GM12878 (cell line): ENCODE data around the gene INTS6. TPM values are rescaled to one million over a fixed set of nuclear protein-coding genes. Genes with fewer than 3 reads are reported as not detected.

ENCODE experiments used
- CBX5 ChIP-seq: sonication (generic); IDR thresholded peaks from 2 replicates; pipeline ENCODE4 v1.6.1; 2016; ENCODE audit warnings: low read depth, moderate library complexity, mild to moderate bottlenecking, inconsistent platforms
- EED ChIP-seq: sonication (generic); IDR thresholded peaks from 2 replicates; pipeline ENCODE4 v1.6.1; 2016; ENCODE audit warnings: antibody characterized with exemption, low read depth
- FOS ChIP-seq: IDR thresholded peaks from 3 replicates; pipeline ENCODE4 v1.6.1; 2011; ENCODE audit warnings: borderline replicate concordance; ENCODE audit not compliant: insufficient read length; ENCODE audit errors: extremely low read depth
- NFIC ChIP-seq: IDR thresholded peaks from 2 replicates; pipeline ENCODE4 v1.6.1; 2012; ENCODE audit warnings: low read depth, mild to moderate bottlenecking, inconsistent platforms, low read length, moderate library complexity
- NR2C2 ChIP-seq: IDR thresholded peaks from 2 replicates; pipeline ENCODE4 v1.6.1; 2011; ENCODE audit warnings: borderline replicate concordance, low read depth; ENCODE audit not compliant: control insufficient read depth, insufficient read length
- PML ChIP-seq: IDR thresholded peaks from 2 replicates; pipeline ENCODE4 v1.6.1; 2012; ENCODE audit warnings: low read length, inconsistent platforms
- RELA ChIP-seq: fragments of 450-650 bp; IDR thresholded peaks from 2 replicates; pipeline ENCODE4 v1.8.0; 2014; ENCODE audit warnings: borderline replicate concordance; ENCODE audit not compliant: partially characterized antibody
- SMARCA5 ChIP-seq: fragments of 450-650 bp; IDR thresholded peaks from 2 replicates; pipeline ENCODE4 v1.6.1; 2017; ENCODE audit warnings: mild to moderate bottlenecking
- SPI1 ChIP-seq: IDR thresholded peaks from 2 replicates; pipeline ENCODE4 v1.6.1; 2011; ENCODE audit warnings: low read depth, mild to moderate bottlenecking, low read length, moderate library complexity, borderline replicate concordance; ENCODE audit not compliant: insufficient read depth
- TCF12 ChIP-seq: IDR thresholded peaks from 2 replicates; pipeline ENCODE4 v1.6.1; 2011; ENCODE audit warnings: low read depth, mild to moderate bottlenecking, low read length
- WRNIP1 ChIP-seq: IDR thresholded peaks from 2 replicates; pipeline ENCODE4 v1.6.1; 2011; ENCODE audit warnings: low read depth, low read length, improper control_type of control experiment, borderline replicate concordance
- ZNF217 ChIP-seq: fragments of 450-650 bp; IDR thresholded peaks from 2 replicates; pipeline ENCODE4 v1.6.1; 2017; ENCODE audit warnings: antibody characterized with exemption, mild to moderate bottlenecking
- ZNF24 ChIP-seq: fragments of 450-650 bp; IDR thresholded peaks from 2 replicates; pipeline ENCODE4 v1.6.1; 2017; ENCODE audit warnings: antibody characterized with exemption, mild to moderate bottlenecking
- ZNF622 ChIP-seq: fragments of 450-650 bp; IDR thresholded peaks from 2 replicates; pipeline ENCODE4 v1.6.1; 2017; ENCODE audit warnings: mild to moderate bottlenecking, inconsistent platforms
- polyA plus RNA-seq, 11 experiments: library from polyadenylated mRNA; depleted of rRNA in 4 of 11; unstranded in 6 of 11; stranded (reverse) in 5 of 11; fragments of >200 nt; fragmentation: Nextera tagmentation in 4 of 11; fragmentation: Illumina TruSeq in 1 of 11; extraction: Ambion mirVana in 4 of 11; extraction: Trizol in 1 of 11; gene quantifications; 1 replicate in 1 of 11; 2 replicates in 10 of 11; pipeline versions ENCODE4 v1.2.1 to v1.2.3, GENCODE V29; 2011 to 2016; ENCODE audit warnings: inconsistent platforms in 2 of 11, missing spikeins in 2 of 11, low read depth in 1 of 11
- total RNA-seq, 4 experiments: library from RNA; depleted of rRNA in 3 of 4; stranded (reverse); fragments of >200 nt in 3 of 4; fragmentation: Illumina TruSeq in 1 of 4; extraction: Trizol in 1 of 4; gene quantifications; 2 replicates each; pipeline versions ENCODE4 v1.2.1 to v1.2.3, GENCODE V29; 2013 to 2021
- TF ChIP-seq, protein P1 (sequence below): IDR thresholded peaks from 2 replicates; pipeline ENCODE4 v1.6.1; 2011; ENCODE audit warnings: low read depth, mild to moderate bottlenecking, low read length, moderate library complexity, borderline replicate concordance; ENCODE audit errors: extremely low read depth
- TF ChIP-seq, protein P2 (sequence below): fragments of 450-650 bp; formaldehyde crosslinking; IDR thresholded peaks from 2 replicates; pipeline ENCODE4 v1.4.0; 2022; ENCODE audit warnings: mild to moderate bottlenecking, moderate library complexity
- TF ChIP-seq, protein P3 (sequence below): fragments of 450-650 bp; IDR thresholded peaks from 2 replicates; pipeline ENCODE4 v1.6.1; 2016; ENCODE audit warnings: mild to moderate bottlenecking
- TF ChIP-seq, protein P4 (sequence below): IDR thresholded peaks from 2 replicates; pipeline ENCODE4 v1.6.1; 2011; ENCODE audit warnings: borderline replicate concordance, low read depth, mild to moderate bottlenecking, moderate library complexity, low read length; ENCODE audit not compliant: insufficient read depth, poor library complexity, severe bottlenecking

Gene INTS6
- total and polyA plus RNA-seq, 10 of the 15 experiments (the other 5 are each of a cell fraction or from before 2014, with no cell fraction given) = 7.2 to 57.7 (median 30.9) TPM

DNA sequence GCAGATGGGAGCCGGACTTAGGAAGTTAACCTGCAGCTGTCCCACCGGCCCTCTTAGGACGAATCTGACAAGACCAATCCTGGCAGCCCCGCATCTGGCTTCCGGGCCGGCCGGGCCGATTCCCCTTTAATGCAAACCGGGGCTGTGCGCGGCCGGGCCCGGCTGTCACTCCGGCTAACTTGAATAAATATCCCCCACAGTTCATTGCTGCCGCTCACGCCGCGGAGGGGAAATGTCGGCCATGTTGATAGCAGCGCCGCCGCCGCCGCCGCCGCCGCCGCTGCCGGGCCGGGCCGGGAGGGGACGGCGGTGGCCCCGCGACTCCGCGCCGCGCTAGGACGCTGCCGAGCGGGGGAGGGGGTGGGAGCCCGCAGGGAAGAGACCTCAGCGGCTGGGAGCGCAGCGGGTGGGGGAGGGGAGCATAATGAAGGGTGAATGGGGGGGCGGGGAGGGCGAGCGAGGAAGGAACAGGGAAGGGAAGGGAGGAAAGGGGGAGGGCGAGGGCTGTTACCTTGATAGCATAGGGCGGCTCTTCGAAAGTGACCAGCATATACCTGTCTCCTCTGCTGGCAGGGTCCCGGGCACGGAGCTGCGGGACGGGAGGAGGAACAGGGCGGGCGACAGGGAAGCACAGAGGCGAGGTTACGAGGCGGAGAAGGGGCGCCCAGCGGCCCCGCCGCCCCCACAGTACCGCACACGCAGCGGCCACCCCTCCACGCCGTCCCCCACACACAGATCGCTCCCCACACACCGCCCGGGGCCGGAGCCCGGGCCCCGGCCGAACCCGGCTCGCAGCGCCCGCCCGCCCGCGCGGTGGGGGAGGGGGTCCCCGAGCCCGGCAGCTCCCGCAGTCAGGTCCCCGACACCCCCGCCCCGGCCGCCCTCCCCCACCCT, 1.1 kb downstream of the INTS6 start (continued):
- TF ChIP-seq CBX5 = no peak
- no peak for TF ChIP-seq SPI1
- no peak for TF ChIP-seq WRNIP1
- TF ChIP-seq NFIC = no peak
- TF ChIP-seq FOS = no peak
- no peak for TF ChIP-seq NR2C2
- TF ChIP-seq, protein P1, sequence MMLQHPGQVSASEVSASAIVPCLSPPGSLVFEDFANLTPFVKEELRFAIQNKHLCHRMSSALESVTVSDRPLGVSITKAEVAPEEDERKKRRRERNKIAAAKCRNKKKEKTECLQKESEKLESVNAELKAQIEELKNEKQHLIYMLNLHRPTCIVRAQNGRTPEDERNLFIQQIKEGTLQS = no peak
- TF ChIP-seq PML = no peak
- TF ChIP-seq, protein P2, sequence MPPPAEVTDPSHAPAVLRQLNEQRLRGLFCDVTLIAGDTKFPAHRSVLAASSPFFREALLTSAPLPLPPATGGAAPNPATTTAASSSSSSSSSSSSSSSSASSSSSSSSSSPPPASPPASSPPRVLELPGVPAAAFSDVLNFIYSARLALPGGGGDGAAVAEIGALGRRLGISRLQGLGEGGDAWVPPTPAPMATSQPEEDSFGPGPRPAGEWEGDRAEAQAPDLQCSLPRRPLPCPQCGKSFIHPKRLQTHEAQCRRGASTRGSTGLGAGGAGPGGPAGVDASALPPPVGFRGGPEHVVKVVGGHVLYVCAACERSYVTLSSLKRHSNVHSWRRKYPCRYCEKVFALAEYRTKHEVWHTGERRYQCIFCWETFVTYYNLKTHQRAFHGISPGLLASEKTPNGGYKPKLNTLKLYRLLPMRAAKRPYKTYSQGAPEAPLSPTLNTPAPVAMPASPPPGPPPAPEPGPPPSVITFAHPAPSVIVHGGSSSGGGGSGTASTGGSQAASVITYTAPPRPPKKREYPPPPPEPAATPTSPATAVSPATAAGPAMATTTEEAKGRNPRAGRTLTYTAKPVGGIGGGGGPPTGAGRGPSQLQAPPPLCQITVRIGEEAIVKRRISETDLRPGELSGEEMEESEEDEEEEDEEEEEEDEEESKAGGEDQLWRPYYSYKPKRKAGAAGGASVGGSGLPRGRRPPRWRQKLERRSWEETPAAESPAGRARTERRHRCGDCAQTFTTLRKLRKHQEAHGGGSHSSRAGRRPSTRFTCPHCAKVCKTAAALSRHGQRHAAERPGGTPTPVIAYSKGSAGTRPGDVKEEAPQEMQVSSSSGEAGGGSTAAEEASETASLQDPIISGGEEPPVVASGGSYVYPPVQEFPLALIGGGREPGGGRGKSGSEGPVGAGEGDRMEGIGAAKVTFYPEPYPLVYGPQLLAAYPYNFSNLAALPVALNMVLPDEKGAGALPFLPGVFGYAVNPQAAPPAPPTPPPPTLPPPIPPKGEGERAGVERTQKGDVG = no peak
- peak; percentile 43; the same call in 1 of the 2 replicates for TF ChIP-seq TCF12
- no peak for TF ChIP-seq SMARCA5
- TF ChIP-seq ZNF24 = no peak
- no peak for TF ChIP-seq ZNF217
- TF ChIP-seq EED = no peak
- TF ChIP-seq ZNF622 = no peak
- TF ChIP-seq RELA = no peak
- TF ChIP-seq, protein P3, sequence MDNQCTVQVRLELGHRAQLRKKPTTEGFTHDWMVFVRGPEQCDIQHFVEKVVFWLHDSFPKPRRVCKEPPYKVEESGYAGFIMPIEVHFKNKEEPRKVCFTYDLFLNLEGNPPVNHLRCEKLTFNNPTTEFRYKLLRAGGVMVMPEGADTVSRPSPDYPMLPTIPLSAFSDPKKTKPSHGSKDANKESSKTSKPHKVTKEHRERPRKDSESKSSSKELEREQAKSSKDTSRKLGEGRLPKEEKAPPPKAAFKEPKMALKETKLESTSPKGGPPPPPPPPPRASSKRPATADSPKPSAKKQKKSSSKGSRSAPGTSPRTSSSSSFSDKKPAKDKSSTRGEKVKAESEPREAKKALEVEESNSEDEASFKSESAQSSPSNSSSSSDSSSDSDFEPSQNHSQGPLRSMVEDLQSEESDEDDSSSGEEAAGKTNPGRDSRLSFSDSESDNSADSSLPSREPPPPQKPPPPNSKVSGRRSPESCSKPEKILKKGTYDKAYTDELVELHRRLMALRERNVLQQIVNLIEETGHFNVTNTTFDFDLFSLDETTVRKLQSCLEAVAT = no peak
- TF ChIP-seq, protein P4, sequence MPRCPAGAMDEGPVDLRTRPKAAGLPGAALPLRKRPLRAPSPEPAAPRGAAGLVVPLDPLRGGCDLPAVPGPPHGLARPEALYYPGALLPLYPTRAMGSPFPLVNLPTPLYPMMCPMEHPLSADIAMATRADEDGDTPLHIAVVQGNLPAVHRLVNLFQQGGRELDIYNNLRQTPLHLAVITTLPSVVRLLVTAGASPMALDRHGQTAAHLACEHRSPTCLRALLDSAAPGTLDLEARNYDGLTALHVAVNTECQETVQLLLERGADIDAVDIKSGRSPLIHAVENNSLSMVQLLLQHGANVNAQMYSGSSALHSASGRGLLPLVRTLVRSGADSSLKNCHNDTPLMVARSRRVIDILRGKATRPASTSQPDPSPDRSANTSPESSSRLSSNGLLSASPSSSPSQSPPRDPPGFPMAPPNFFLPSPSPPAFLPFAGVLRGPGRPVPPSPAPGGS = no peak
